Urothelium cell line (cell line): ENCODE data around the gene MGAT4B.

ENCODE experiments used
- DNase-seq: peaks from one replicate; pipeline ENCODE4 v3.0.0; 2011; ENCODE audit warnings: low spot score, mixed read lengths
- FAIRE-seq: peaks from 2 replicates; lab custom pipeline; 2011; peaks lifted over from hg19 to GRCh38; lab: Jason Lieb, UNC

Gene MGAT4B

GRCh38 chr5:179773686-179774040 is 33.0 kb downstream of the MGAT4B start:
- FAIRE-seq (no peak), DNase-seq (no peak)

- DNase-seq (no peak), FAIRE-seq (no peak)
Observed at GRCh38 chr5:179772351-179772750, 34.3 kb downstream of the MGAT4B start.

DNA sequence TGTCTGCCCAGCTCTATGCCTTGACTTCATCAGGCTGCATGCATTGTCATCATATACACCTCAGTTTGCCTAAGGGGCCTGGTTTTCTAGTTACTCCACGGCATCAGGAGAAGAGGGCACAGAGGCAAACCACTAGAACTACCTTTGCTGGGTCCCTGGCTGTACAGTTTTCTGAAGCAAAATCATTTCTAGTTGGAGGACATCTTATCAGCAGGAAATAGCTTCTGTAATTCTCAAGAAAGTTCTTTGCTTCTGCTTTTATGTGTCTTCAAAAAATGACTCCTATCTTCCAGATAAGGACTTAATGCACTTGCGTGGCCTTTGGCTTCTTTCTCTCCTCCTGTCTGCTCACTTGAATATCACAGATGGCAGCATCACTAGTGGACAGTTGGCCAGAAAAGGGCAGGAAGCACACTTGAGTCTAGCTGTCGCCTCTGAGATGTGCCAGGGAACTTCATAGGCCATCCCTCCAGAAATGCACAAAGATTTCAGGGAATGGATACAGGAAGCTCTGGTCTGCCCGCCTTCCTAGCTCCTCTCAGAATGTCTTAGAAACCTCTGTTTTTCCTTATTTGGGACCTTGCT is 35.3 kb downstream of the MGAT4B start:
- DNase-seq: no peak
- FAIRE-seq: no peak

- DNase-seq (no peak), FAIRE-seq (no peak)
Observed at GRCh38 chr5:179769796-179770195, 36.9 kb downstream of the MGAT4B start.

DNA sequence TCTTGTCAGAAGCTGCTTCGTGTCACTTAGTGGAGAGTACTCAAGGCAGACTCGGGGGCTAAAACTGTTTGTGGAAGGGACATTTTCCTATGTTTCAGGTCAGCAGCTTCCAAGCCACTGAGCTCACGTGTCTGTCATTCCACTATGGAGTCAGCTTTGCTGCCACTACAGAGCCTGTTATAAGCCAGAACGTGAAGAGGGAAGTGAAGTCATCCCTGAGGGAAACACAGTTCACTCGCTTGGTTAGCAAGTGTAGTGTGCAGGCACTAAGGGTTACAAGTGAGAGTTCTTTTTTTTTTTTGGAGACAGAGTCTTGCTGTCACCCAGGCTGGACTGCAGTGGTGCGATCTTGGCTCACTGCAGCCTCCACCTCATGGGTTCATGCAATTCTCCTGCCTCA is 37.4 kb downstream of the MGAT4B start:
- FAIRE-seq (no peak), DNase-seq (no peak)

DNA sequence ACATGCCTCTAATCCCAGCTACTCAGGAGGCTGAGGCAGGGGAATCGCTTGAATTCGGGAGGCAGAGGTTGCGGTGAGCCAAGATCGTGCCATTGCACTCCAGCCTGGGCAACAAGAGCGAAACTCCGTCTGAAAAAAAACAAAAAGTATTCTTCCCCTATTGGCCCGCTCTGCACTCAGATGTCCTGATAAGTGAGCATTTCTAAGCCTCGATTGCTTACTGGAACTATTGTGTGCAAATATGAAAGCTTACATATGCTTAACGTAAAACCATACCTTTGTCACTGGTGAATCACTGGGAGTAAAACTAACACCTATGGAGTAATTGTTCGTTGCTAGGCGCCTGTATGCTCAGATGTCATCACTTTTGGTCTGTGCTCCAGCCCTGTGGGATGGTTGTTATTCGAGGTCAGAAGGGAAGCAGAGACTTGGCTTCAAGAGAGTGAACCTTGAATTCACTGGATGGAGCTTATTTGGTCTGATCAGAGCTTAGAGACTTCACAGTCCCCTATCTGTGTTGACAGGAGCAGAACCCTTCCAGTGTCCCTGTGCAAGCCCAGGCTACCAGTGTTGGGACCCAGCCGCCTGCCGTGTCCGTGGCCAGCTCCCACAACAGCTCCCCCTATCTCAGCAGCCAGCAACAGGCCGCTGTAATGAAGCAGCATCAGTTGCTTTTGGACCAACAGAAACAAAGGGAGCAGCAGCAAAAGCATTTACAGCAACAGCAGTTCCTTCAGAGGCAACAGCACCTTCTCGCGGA is 38.2 kb downstream of the MGAT4B start:
- DNase-seq (no peak), FAIRE-seq (no peak)

GRCh38 chr5:179767496-179768100 is 39.1 kb downstream of the MGAT4B start:
- DNase-seq (no peak), FAIRE-seq (no peak)

- FAIRE-seq (no peak), DNase-seq (no peak)
Observed at GRCh38 chr5:179766726-179767455, 39.8 kb downstream of the MGAT4B start.

GRCh38 chr5:179766021-179766725 is 40.5 kb downstream of the MGAT4B start:
- FAIRE-seq: no peak

GRCh38 chr5:179765400-179765799 is 41.3 kb downstream of the MGAT4B start:
- FAIRE-seq: no peak

More at GRCh38 chr5:179766021-179766725, 40.5 kb downstream of the MGAT4B start:
- no peak for DNase-seq

GRCh38 chr5:179764056-179764455 is 42.6 kb downstream of the MGAT4B start:
- DNase-seq: no peak
- no peak for FAIRE-seq

More at GRCh38 chr5:179765400-179765799, 41.3 kb downstream of the MGAT4B start:
- peak; percentile 52 for DNase-seq

- FAIRE-seq (no peak), DNase-seq (peak; percentile 78)
Observed at GRCh38 chr5:179763215-179763945, 43.3 kb downstream of the MGAT4B start.

- no peak for DNase-seq
- no peak for FAIRE-seq
Observed at GRCh38 chr5:179762781-179763176, 43.9 kb downstream of the MGAT4B start.

GRCh38 chr5:179762079-179762780 is 44.4 kb downstream of the MGAT4B start:
- FAIRE-seq: no peak
- DNase-seq: no peak

- no peak for FAIRE-seq
- no peak for DNase-seq
Observed at GRCh38 chr5:179759581-179760551, 46.8 kb downstream of the MGAT4B start.

DNA sequence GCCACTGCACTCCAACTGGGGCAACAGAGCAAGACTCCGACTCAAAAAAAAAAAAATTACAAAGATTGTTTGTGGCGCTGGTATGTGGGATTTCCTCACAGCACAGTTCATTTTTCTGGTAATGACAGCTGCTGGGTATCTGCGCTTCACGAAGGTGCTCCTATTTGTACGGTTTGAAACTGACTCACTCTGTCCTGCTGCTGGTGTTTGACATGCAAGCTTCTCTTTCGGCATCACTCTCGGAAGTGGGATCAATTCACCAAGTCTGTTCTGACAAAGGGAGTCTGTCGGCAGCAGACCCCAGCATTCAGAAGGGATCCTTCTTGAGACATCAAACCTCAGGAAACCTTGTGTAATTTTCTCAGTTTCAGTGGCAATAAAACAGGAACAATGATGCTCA is 47.7 kb downstream of the MGAT4B start:
- FAIRE-seq (no peak), DNase-seq (no peak)

DNA sequence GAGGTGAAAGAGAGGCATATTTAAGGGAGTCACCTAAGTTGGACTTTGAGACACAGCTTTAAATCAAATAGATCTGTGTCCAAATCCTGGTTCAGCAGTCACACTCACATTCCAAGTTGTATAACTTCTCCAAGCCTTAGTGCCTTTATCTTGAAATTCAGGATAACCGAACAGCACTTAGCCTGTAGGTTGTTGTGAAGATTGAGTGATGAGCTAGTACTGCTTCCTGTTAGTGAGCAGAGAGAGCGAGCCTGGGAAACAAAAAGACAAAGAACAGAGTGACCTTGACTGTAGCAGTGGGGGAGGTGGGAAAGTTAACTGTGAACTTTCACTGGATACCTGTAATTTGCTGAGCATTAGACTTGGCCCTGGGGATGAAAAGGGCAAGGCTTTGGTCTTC is 51.6 kb downstream of the MGAT4B start:
- DNase-seq (no peak), FAIRE-seq (no peak)

DNA sequence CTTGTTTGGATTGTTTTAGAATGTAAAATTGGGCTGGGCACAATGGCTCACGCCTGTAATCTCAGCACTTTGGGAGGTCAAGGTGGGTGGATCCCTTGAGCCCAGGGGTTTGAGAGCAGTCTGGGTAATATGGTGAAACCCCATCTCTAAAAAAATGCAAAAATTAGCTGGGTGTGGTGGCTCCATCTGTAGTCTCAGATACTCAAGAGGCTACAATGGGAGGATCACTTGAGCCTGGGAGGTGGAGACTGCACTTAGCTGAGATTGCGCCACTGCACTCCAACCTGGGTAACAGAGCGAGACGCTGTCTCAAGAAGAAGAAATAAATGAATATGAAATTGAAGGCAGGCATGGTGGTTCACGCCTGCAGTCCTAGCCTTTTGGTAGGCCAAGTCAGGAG is 52.7 kb downstream of the MGAT4B start:
- no peak for FAIRE-seq
- DNase-seq: no peak
